Activated T-cell treated with anti-CD3 and anti-CD28 coated beads for 1 hour (primary cell): ENCODE measurements around the gene CPAMD8.
"Not testable (repeated sequence)": the region's sequence is repeated elsewhere in the genome, so short reads cannot be mapped to it uniquely, and the experiment has no call there.

Experiments
- DNase-seq: peaks from one replicate; pipeline ENCODE4 v3.0.0-alpha.2; 2020; ENCODE audit warnings: low read depth

CPAMD8 gene

DNA sequence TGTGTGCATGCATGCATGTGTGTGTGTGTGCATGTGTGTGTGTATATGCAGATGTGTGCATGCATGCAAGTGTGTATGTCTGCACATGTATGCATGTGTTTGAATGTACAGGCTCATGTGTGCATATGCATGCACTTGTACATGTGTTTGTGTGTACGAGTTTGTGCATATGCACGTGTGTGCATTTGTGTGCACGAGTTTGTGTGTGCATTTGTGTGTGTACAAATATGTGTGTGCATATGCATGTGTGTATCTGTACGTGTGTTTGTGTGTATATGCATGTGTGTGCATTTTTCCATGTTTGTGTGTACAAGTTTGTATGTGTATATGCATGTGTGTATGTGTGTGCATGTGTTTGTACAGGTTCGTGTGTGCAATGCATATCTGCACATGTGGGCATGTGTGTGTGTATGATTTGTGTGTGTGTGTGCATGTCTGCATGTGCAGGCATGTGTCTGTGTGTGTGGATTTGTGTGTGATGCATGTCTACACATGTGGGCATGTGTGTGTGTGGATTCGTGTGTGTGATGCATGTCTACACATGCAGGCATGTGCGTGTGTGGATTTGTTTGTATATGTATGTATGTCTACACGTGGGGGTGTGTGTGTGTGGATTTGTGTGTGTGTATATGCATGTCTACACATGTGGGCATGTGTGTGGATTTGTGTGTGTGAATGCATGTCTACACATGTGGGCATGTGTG lies 80.7 kb downstream of the CPAMD8 start:
- DNase-seq = no peak

DNA sequence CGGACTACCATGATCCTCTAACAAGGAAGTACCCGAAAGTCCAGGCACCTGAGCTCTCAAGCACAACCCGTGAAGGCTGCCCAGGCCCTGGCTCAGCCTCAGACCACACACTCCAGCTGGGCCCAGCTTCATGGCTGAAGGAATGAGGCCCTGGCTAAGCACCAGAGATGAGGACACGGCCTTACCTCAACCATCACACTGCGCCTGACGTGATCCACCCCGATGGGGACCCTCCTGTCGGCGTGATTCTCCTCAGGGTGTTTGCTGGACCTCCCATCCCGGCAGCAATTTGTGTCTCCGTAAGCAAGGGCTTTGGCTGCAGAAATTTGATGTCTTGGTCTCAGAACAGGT lies 81.3 kb downstream of the CPAMD8 start:
- no peak for DNase-seq

DNA sequence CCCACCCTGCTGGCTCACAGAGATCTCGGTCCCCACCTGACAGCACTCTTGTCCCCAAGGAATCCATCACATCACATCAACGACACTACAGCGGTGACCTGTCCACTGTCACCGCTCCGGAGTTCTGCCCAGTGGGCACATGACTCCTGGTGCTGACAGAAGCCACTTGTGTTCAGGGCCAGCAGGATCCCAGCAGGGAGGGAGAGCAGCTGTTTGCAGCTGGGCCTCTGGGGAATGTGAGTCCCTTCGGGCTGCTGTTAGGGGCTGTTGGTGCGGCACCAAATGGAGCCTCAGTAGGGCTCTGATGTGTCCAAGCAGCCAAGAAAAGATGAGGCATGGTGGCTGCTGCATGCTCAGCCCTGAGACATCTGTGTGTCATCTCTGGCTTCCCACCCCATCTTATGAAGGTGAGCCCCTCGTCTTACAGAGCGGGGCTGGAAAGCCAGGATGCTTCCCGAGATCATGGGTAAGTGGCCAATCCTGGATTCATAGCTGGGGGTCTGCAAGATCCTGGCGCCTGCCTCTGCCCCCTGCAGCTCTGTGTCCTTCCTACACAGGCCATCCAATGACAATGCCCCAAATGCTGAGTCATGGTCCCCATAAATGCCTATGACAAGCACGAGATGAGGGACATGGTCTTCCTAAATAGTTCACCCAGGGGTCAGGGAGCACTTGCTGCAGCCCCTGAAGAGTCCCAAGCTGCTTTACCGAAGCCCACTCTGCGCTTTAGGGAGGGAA lies 81.8 kb downstream of the CPAMD8 start:
- DNase-seq = no peak

DNA sequence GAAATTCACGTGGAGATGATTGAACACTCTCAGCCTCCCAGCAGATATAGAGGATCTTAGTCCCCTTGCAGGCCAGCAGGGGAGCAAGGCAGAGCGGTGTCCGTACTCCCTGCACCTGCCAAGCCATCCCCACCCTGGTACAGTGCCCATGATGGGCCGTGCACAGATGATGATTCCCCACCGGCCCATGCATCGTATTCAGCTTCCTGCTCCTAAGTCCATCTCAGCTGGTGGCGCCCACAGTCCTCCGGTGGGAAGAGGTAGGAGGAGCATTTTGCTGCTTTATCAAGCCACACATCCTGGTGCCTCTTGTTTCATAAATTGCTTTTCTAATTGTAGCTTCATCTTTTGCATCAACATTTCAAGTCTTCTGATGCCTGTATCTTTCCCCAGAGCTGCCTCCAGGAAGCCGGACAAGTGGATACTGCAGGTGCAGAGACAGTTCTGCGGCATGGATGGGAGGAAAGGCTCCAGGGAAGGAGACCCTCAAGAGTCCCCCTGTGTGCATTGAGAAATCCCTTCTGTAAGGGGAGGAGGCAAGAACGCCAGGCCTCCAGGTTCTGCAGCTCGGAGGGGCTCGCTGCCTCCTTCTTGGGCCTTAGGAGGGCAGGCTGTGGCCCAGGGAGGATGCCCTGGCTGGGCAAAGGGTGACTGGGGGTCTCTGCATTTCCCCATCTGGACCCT lies 82.5 kb downstream of the CPAMD8 start:
- DNase-seq = no peak

DNA sequence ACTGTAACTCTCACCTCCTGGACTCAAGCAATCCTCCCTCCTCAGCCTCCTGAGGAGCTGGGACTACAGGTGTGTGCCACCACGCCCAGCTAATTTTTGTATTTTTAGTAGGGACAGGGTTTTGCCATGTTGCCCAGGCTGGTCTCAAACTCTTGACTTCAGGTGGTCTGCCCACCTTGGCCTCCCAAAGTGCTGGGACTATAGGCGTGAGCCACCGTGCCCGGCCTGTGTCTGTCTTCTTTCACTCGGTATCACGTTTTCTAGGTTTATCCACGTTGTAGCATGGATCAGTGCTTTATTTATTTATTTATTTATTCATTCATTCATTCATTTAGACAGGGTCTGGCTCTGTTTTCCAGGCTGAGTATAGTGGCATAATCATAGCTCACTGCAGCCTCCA lies 83.5 kb downstream of the CPAMD8 start:
- DNase-seq = not testable (repeated sequence)

DNA sequence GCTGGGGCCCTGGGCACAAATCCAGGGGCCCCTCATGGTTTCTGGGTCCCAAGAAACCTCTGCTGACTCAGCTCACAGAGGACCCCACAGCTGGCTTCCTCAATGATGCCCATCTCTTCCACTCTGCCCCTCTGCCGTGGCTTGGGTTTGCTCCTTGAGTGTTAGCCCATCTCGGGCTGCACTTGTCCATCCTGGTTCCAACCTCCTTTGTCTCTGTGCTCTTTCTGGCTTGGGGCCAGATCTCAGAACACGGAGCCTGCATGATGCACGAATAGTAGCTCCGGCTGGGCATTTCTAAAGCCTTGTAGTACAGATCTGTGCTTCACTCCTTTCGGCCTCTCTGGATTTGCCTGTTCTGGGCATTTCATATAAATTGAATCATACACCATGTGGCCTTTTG lies 84.0 kb downstream of the CPAMD8 start:
- no peak for DNase-seq

DNA sequence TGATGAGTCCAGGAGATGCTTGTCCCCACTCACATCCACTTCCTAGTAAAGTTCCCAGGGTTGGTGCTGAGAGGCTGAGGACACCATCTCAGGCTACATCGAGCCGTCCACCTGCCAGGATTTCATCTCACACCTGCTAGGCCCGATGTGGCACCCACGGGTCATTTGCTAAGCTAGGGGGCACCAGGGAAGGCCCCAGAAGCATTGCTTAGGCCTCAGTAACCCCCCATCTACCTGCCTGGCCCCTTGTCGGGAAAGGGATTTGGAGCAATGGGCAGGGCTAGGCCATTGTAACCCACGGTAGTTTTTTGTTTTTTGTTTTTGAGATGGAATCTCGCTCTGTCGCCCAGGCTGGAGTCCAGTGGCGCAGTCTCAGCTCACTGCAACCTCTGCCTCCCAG lies 86.0 kb downstream of the CPAMD8 start:
- no peak for DNase-seq

DNA sequence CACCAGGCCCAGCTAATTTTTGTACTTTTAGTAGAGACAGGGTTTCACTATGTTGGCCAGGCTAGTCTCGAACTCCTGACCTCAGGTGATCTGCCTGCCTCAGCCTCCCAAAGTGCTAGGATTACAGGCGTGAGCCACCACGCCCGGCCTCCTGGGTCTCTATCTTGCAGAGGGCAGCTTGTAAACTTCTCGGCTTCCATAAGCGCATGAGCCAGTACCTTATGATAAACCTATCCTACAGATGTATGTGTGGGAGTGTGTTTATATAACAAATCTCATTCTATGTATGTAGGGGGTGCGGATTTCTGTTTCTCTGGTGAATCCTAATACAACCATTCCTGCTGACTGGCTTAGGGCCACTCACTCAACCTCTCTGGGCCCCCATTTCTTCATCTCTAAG lies 86.5 kb downstream of the CPAMD8 start:
- DNase-seq = not testable (repeated sequence)

DNA sequence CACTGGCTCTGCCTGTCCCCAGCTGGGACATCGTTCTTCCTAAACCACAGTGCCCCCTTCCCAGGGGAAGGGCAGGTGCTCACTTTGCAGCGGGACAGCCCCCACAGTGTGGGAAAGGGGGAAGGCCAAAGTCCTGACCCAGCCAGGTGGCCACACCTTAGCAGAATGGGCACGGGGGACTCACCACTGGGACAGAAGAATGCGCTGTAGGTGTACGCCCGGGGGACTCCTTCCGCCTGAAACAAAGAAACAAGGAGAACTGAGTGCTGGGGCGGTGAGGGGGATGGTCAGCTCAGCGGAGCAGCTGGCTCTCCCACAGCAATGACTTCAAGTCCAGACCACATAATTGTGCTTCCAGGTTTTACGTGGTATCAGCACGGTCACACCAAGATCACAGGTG lies 88.4 kb downstream of the CPAMD8 start:
- no peak for DNase-seq

DNA sequence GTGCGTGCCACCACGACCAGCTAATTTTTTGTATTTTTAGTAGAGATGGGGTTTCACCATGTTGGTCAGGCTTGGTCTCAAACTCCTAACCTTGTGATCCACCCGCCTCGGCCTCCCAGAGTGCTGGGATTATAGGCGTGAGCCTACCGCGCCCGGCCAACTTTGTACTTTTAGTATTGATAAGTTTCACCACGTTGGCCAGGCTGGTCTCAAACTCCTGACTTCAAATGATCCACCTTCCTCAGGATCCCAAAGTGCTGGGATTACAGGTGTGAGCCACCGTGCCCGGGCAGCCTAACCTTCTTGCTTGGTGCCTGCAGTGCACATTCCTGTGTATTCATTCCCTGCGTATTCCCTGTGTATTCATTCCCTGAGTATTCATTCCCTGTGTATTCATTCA lies 88.8 kb downstream of the CPAMD8 start:
- DNase-seq = not testable (repeated sequence)

DNA sequence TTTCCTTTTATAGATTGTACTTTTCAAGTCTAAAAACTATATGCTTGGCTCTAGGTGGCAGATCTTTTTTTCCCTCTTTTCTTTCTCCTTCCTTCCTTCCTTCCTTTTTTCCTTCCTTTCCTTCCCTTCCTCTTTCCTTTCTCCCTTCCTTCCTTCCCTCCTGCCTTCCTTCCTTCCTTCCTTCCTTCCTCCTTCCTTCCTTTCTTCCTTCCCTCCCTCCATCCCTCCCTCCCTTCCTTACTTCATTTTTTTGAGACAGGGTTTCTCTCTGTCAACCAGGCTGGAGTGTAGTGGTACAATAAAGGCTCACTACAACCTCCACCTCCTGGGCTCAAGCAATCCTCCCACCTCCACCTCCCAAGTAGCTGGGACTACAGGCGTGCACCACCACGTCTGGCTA lies 89.7 kb downstream of the CPAMD8 start:
- no peak for DNase-seq

DNA sequence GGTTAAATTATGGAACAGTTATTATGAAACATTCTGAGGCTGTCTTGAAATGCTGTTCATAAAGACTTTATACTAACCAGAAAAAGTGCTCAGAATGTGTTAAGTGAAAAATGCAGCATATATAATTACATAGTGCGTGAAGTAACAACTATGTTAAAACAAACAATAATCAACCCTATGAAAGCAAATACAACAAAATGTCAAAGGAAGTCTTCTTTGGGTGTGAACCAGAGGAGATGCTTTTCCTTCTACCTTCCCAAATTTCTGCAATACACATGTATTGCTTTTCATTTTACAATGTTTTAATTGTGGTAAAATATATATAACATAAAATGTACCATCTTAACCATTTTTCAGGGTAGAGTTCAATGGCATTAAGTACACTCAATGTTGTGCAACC lies 92.1 kb downstream of the CPAMD8 start:
- DNase-seq = no peak

DNA sequence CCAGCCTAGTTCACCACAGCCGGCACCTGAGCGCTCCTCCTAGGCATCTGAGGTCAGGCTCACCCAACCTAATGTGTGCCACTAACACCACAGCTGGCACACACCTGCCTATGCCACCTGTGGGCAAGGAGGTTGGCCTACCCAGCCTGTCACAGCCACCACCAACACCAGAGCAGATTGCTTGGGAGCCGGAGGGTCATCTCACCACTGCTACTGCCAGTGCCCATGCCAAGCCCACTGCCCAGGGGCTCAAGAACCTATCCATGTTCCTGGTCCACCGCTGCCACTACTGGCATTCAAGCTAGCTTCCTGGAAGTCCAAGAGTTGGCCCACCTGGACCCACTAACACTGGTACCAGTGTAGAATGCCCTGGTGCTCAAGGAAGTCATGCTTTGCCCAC lies 95.3 kb downstream of the CPAMD8 start:
- no peak for DNase-seq

DNA sequence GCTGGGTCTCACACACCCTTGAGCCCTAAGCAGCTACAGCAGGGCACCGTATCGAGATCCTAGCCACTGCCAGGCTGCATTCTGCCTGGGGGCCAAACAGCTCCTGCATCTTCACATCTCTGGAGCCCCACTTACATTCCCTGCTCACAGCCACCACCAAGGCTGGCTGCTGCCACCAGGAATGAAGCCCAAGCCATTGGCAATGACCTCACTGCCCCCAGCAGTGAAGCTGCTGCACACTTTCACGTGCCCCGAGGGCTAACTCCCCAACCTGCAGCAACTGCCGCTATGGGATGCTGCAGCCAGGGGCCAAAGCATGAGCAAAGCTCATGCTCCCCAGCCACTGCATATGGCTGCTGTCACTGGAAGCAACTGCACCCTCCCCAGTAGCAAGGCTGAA lies 95.9 kb downstream of the CPAMD8 start:
- DNase-seq = no peak

DNA sequence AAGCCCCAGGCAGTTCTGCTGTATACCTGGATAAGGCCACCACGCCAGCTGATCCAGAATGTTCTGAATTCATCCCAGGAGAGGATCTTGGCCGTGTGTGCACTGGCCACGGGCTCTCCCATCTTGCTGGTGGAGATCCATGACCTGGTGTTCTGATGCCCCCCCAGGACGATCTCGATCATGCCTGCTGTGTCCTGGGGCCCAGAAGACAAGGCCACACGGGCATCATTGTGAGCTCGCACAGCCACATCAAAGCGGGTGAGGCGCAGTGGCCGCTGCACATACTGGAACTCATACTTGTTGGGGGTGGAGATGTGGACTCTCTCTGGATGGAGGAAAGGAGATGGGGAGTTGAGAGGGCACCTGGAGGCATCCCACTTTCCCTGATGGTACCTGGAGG lies 97.7 kb downstream of the CPAMD8 start:
- no peak for DNase-seq

DNA sequence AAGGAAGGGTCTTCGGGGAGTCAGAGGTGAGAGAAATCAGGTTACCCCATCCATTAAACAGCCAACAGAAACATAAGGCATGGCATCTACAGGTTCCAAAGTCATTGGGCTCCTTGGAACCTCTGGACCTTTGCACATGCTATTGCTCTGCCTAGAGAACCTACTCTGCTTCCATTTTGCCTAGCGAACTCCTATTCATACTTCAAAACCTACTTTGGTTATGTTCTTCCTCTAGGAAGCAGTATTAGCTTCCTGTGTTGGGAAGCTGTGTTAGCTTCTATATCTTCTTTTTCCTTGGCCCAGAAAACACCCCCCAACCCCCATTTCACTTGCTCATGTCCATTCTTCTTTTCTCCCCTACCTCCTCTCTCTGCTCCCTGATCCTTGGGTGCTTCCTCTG lies 98.3 kb downstream of the CPAMD8 start:
- DNase-seq = no peak

DNA sequence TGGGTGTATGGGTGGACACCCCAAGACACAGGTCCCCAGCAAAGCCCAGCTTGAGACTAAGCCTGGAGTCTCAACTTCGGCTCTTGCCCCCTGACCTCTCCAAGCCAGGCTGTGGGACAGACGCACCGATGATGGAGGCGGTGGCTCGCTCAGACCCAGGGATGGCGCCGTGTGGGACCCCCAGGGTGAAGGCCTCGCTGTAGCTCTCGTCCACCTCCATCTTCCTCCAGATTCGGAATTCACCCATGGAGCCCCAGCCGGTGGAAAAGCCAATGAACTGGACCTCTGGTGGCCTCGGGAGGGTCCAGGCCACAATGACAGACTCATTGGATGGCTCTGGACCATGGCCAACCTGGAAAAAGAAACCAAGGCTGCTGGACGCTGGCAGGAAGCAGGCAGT lies 98.7 kb downstream of the CPAMD8 start:
- no peak for DNase-seq

DNA sequence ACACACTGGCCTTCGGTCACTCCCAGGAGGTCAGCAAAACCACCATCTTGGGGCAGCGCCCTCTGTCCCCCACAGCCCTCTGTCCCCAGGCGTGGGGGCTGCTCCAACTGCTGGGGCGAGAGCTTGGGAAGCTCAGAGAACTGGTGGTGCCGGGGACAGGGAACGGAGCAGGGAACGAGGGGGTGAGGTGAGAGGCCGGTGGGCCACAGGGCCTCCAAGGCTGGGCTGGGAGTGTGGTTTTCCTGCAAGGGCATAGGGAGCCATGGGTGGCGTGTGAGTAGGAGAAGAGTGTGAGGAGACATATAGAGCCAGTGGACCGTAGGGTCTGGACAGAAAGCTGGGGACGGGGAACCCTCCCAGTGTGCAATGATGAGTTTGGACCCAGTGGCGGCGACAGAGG lies 103.7 kb downstream of the CPAMD8 start:
- DNase-seq = no peak

DNA sequence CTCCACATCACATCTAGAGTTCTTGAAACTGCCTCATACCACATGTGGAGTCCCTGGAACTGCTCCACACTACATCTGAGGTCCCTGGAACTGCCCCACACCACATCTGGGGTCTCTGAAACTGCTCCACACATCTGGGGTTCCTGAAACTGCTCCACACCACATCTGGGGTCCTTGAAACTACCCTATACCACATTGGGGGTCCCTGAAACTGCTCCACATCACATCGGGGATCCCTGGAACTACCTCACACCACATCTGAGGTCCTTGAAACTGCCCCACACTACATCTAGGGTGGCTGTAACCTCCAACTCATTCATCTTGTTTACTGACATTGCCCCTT lies 104.0 kb downstream of the CPAMD8 start:
- no peak for DNase-seq

DNA sequence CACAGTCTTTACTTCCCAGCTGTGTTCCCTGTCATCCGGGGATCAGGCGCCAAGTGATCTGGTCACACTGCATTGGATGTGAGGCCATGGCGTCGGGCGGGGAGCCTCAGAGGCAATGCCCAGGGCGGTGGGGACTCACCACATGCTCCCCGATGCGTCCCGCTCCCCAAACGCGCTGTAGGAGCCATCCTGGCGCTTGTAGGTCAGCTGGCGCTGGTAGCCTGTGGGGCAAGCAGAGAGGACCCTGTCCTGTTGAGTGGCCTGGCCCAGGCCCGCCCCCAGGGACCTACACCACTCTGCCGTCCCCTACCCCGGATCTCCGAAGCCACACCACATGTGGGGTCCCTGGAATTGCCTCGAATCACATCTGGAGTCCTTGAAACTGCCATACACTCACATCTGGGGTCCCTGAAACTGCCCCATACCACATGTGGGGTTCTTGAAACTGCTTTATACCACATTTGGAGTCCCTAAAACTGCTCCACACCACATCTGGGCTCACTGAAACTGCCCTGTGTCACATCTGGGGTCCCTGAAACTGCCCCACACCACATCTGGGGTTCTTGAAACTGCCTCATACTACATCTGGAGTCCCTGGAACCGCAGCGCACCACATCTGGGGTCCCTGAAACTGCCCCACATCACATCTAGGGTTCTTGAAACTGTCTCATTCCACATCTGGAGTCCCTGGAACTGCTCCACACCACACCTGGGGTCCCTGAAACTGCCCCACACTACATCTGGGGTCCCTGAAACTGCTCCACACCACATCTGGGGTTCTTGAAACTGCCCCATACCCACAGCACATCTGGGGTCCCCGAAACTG lies 104.6 kb downstream of the CPAMD8 start:
- DNase-seq = no peak

DNA sequence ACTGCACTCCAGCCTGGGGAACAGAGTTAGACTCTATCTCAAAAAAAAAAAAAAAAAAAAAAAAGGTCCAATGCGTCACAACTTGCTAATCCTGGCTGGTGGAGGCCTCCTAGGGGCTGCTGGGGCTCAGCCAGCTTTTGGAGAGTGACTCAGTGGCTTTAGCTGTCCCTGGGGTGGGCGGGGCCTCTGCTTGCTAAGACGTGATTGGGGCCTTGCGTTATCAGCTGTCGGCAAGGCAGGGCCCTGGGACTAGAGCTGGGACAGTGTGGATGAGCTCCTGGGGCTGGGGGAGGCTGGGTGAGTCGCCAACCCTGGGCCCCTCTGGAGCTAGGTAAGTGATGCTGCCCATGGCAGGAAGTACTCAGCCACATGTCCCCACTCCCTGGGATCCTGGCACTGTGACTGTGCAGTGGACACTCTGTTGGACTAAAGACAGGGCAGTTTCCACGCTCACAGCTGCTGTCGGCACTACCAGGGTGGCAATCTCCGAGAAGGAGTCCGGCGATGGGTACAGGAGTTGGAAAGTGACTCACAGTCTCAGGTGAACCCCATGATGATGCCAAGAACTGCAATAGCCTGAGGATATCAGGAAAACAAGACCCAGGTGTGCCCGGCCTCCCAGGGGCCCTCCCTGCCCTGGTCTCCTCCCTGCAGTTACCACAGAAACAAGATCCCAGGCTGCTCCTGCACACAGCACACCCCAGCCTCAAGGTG lies 105.6 kb downstream of the CPAMD8 start:
- no peak for DNase-seq

DNA sequence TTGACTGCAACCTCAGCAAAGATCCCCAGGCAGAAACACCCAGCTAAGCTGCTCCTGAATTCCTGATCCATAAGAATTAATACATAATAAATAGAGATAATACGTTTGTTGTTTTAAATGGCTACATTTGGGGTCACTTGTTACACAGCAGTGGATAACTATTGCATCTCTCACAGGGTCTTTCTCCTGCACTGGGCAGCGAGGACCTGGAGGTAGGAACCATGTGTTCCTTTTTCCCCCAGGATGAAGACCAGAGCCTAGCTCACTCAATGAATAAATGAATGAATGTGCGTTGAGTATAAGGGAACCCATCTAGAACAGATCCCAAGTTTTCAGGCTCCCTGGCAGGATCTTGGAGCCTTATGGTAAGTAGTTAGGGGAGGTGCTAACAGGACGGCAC lies 107.1 kb downstream of the CPAMD8 start:
- DNase-seq = no peak
